Fibroblast of pulmonary artery (primary cell): ENCODE results near the gene LRRFIP2.
"Not testable (repeated sequence)": the region's sequence is repeated elsewhere in the genome, so short reads cannot be mapped to it uniquely, and the experiment has no call there.

Experiments
- DNase-seq: peaks from one replicate; pipeline ENCODE4 v3.0.0-alpha.2; 2010; ENCODE audit warnings: low read depth
- H3K4me3 ChIP-seq: replicated peaks from 2 replicates; pipeline ENCODE4 v1.5.1; 2011; ENCODE audit warnings: low read depth, mild to moderate bottlenecking, control low read depth, low read length, moderate library complexity
- TF ChIP-seq, protein P1 (sequence below): IDR thresholded peaks from 2 replicates; pipeline ENCODE4 v1.5.1; 2011; ENCODE audit warnings: mild to moderate bottlenecking, control low read depth, low read length, inconsistent platforms; ENCODE audit errors: missing control alignments

LRRFIP2 gene

DNA sequence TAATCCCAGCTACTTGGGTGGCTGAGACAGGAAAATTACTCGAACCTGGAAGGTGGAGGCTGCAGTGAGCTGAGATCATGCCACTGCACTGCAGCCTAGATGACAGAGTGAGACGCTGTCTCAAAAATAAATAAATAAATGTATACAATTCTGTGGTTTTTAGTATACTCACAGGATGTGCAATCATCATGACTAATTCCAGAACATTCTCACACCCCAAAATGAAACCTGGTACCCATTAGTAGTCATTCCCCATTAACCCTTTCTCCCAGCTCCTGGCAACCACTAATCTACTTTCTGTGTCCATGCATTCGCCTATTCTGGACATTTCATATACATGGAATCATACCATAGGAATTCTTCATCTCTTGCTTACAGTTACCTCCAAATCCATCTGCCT, 44.5 kb downstream of the LRRFIP2 start:
- DNase-seq = no peak
- TF ChIP-seq, protein P1, sequence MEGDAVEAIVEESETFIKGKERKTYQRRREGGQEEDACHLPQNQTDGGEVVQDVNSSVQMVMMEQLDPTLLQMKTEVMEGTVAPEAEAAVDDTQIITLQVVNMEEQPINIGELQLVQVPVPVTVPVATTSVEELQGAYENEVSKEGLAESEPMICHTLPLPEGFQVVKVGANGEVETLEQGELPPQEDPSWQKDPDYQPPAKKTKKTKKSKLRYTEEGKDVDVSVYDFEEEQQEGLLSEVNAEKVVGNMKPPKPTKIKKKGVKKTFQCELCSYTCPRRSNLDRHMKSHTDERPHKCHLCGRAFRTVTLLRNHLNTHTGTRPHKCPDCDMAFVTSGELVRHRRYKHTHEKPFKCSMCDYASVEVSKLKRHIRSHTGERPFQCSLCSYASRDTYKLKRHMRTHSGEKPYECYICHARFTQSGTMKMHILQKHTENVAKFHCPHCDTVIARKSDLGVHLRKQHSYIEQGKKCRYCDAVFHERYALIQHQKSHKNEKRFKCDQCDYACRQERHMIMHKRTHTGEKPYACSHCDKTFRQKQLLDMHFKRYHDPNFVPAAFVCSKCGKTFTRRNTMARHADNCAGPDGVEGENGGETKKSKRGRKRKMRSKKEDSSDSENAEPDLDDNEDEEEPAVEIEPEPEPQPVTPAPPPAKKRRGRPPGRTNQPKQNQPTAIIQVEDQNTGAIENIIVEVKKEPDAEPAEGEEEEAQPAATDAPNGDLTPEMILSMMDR = no peak
- no peak overlapping the region for H3K4me3 ChIP-seq

- TF ChIP-seq, protein P1 = no peak
- no peak overlapping the region for H3K4me3 ChIP-seq
- DNase-seq = no peak
Measured at GRCh38 chr3:37127340-37127739, 47.0 kb downstream of the LRRFIP2 start.

DNA sequence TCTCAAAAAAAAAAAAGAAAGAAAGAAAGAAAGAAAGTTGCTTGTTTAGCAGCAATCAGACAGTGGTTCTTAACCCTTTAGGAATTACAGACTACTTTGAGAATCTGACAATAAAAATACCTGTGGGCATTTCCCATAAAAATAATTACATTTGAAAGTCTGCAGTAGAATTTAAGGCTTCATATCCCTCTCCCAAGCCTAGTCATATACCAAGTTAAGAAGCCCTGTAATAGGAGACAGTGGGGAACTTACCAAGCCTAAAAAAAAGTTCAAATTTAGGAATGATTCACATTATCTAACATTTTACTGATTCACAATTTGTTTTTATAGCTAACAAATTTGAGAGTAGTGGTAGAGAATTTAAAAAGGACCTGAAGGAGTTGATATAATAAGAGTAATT, 47.5 kb downstream of the LRRFIP2 start:
- no peak for DNase-seq
- TF ChIP-seq, protein P1 = no peak
- H3K4me3 ChIP-seq = no peak overlapping the region

GRCh38 chr3:37125195-37126073, 48.9 kb downstream of the LRRFIP2 start:
- no peak overlapping the region for H3K4me3 ChIP-seq
- DNase-seq = no peak
- TF ChIP-seq, protein P1 = no peak

DNA sequence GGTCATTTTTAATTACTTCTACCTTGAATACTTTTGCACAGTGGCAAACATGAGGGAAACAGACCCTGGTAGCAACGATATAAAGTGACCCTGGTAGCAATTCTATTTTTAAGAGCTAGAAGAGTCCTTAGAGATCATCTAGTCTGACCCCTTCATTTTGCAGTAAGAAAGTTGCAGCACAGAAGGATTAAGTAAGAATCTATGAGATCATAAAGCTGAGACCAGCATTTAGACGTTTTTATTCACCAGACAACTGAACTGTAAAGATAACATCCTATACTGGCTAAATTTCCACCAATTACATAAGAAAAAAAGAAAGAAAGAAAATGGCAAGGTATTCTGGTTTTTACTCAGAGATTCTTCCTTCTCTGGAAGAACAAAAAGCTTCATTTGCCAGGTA, 49.9 kb downstream of the LRRFIP2 start:
- H3K4me3 ChIP-seq = no peak overlapping the region
- no peak for DNase-seq
- TF ChIP-seq, protein P1 = no peak

GRCh38 chr3:37123292-37123691, 51.1 kb downstream of the LRRFIP2 start:
- TF ChIP-seq, protein P1 = no peak
- no peak for DNase-seq
- no peak overlapping the region for H3K4me3 ChIP-seq

- not testable (repeated sequence) for H3K4me3 ChIP-seq, DNase-seq
Measured at GRCh38 chr3:37122069-37122468, 52.3 kb downstream of the LRRFIP2 start.
